ENCODE data around the gene HRG.

HRG gene

DNA sequence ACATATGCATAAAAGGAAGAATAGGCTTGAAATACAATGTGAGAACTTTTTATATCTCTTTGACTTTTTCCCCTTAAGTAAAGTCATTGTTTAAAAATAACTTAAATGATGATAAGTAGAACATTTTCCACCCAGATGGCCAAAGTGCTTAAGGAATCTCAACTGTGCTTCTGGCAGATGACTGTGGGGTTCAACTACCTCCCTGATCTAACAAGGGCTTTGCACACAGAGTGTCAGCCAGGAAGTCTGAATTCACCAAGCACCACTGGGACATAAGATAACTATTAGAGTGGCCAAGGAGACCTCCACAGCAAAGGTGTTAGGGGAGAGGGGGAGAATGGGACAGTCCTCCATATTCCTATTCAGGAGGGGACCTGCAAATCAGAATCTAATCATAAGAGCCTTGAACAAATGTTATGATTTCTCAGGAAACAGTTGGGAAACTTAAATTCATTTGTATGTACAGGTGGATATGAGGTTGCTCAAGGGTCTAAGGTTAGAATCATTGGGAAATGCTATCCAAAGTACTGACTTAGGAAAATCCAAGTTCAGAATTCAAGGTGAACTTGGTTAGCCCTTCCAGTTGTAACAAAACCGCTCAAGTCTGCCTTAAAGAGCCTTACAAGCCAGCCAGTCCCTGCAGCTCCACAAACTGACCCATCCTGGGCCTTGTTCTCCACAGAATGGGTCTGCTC is 25.9 kb upstream of the HRG start, which contains the start of gene FETUB:
TSS of gene FETUB (plus strand) at position 622 of the 695 bp plus-strand sequence. CDS start at position 684, 62 bp downstream.
- DNase-seq: no peak

DNA sequence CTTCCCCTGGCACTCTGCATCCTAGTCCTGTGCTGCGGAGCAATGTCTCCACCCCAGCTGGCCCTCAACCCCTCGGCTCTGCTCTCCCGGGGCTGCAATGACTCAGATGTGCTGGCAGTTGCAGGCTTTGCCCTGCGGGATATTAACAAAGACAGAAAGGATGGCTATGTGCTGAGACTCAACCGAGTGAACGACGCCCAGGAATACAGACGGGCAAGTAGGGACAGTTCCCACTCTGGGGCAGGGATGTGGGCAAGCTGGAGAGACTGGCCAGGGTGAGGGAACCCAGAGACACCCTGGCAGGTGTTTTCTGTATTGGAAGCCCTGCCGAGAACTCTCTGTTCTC is 25.4 kb upstream of the HRG start:
- DNase-seq: no peak

DNA sequence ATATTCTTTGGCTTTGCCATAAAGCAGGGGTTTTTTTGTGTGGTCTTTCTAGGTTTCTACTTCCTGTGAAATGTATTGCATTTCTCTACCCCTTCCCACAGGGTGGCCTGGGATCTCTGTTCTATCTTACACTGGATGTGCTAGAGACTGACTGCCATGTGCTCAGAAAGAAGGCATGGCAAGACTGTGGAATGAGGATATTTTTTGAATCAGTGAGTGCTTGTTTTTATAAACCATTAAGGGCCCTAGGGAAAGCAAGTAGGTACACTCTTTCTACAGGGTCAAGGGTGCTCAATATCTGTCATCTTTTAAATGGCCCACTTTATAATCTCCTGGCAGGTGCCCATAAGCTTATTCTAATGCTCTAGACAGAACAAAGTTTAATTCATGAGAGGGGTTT is 24.9 kb upstream of the HRG start:
- DNase-seq: no peak

DNA sequence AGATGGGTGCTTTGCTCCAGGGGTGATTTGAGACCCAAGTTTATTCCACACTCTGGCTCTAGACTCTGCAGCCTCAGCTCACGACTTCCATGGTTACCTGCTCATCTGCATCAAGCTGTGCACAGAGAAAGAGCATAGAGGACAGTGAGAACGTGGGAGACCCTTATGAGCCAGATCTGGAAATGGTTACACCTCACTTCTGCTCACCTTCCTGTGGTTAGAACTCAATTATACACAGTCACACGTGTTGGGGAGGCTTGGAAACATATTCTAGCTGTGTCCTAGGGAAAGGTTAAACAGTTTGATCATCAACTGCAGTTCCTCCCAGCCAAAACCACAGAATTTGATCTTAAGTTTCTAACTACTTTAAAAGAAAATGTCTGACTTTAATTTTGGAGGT is 23.8 kb upstream of the HRG start:
- no peak for DNase-seq

DNA sequence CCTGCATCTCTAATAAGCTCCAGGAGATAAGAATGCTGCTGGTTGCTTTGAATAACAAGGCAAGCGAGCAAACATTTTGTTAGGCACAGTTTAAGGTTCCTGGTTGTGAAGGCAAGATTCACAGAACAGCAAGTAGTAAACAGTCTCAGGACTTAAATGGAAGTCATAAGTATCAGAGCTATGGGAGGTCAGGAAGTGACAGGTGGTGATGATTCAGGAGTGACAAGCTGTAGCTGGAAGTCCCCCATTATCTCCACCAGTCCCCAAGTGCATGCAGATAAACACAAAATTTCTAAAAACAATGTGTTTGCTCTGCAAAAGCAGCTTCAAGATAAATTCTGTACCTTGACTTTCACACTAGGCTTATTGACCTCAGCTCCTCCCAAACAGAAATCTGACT is 22.3 kb upstream of the HRG start:
- DNase-seq: no peak

DNA sequence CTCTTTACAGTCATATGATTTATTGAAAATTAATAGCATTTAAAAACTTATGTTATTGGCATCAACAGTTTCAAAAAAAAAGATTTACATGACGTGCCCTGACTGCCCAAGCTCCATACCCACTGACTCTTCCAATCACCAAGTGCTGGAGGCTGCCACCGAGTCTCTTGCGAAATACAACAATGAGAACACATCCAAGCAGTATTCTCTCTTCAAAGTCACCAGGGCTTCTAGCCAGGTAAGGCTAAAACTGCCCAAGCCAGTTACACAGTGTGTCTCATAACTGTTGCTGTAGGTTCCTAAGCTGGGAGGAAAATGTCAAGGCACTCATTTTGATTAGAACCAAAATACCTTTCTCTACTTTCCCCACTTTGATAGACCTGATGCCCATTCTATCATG is 21.1 kb upstream of the HRG start:
- no peak for DNase-seq

DNA sequence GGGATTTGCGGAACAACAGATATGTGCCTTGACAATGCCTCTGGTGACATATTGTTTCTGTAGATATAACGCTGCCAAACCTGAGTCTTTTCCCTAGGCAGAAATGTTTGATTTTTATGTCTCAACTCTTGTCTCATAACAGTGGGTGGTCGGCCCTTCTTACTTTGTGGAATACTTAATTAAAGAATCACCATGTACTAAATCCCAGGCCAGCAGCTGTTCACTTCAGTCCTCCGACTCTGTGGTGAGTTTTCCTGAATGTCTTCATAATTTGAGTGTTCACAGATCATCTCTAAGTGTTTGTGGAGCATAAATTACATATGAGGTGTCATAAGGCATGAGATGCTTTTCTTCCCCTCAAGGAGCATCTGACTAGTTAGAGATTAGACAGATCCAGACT is 19.7 kb upstream of the HRG start:
- no peak for DNase-seq

DNA sequence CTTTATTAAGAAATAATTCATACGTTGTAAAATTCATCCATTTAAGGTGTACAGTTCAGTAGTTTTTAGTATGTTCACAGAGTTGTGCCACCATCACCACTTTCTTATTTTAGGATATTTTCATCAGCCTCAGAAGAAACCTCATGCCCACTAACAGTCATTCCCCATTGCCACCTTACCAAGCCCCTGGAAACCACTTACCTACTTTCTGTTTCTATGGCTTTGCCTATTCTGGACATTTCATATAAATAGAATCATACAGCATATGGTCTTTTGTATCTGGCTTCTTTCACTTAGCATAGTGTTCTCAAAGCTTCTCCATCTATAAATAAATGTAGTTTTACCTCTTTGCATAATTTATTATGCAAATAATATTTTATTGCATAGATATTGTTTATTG is 19.0 kb upstream of the HRG start:
- DNase-seq: no peak

DNA sequence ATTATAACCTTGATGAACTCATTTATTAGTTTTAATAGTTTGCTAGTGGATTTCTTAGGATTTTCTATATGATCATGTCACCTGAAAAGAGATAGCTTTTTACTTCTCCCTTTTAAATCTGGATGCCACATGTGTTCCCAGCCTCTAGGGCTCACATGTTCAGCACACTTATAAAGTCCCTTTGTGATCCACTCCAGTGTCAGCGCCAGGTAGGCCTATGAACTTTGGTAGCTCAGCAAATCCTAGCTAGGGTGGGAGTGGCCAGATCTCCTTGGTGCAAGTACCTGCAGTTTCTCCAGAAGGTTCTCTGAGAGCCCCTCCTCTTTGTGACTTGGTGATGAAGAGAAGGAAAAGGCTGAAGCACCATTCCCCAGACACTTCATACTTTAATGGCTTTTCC is 17.0 kb upstream of the HRG start:
- DNase-seq: no peak

DNA sequence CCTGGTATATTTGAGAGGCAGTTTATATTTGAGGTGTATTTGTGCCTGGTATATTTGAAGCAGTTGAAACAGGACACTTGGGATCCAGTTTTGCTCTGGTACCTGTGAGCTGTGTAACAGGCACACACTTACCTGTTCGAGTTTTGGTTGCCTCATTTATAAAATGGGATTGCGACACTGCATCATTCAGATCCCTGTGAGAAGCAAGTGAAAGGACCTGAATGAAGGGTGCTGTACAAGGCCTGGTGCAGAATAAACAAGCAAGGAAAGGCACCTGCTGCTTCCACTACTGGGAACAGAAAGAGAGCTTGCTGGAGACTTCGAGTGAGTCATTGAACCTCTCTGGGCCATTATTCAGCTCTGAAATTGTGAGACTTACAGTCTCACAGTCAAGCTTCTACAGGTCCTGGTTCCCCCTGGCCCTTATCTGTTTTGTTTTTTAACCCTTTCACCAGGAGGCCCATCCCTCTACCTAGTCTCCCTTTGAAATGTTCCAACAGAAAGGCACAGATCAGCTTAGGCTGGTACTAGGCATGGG is 14.1 kb upstream of the HRG start:
- no peak for DNase-seq

DNA sequence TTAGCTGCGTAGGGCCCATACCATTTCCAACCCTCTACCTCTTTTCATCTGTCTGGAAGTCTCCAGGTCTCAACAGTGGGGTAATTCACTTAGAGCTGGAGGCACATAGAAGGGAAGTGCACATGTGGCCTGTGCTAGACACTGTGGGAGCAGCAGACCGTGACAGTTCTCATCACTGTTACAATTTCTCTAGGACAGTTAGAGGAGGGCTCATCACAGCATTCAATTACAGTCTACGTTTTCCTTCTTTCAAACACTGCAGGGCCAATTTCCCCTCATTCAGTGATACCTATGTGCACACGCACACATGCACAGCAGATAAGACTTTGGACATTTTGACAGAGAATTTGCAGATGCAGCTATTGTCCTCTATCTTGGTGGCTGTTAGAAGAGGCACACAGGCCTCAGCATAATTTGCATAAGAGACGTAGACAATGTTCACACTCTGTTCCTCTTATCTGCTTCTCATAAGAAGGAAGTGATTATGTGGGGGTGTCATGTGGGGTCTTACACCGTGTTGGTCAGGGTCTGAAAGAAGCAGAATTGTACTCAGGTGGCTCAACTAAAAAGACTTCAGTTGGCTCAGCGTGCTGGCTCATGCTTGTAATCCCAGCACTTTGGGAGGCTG is 12.6 kb upstream of the HRG start:
- DNase-seq: no peak

DNA sequence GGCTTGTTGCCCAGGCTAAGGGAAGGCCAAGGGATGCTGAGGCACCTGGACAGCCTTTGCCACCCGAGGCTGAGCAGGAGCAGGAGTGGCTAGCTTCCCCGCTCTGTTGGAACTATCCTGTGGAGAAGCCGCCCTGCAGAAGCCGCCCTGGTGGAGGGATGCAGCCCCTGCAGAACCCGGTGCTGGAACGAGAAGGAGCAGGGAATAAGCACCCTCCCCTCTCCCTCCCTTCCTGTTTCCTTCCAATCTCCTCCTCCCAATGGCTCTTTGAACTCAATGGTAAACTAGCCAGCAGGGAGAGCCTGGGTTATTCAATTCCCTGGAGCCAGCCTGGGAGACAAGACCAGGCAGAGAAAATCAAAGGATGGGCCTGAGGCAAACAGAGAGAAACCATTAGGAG is 11.8 kb upstream of the HRG start:
- DNase-seq: no peak

DNA sequence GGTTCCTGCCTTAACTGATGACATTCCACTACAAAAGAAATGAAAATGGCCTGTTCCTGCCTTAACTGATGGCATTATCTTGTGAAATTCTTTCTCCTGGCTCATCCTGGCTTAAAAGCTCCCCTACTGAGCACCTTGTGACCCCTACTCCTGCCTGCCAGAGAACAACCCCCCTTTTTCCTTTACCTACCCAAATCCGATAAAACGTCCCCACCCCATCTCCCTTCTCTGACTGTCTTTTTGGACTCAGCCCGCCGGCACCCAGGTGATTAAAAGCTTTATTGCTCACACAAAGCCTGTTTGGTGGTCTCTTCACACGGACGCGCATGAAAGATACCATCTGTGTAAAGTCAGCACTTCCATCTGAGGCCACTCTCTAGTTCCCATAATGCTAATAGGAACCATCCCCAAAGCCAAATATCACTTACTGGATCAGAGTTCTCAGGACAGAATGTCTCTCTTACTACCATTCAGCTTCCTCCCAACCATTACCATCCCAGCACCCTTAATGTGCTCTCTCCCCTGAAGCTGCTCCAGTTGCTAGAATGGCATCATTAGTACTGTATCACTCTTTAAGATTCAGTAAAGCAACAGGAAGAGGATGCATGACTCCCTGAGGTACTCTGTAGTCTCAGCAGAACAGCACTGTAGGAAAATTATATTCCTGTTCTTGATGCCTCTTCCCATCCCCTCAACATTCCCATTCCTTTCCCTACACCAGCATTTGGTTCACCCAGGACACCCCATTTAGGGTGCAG is 2.3 kb upstream of the HRG start:
- DNase-seq: no peak

DNA sequence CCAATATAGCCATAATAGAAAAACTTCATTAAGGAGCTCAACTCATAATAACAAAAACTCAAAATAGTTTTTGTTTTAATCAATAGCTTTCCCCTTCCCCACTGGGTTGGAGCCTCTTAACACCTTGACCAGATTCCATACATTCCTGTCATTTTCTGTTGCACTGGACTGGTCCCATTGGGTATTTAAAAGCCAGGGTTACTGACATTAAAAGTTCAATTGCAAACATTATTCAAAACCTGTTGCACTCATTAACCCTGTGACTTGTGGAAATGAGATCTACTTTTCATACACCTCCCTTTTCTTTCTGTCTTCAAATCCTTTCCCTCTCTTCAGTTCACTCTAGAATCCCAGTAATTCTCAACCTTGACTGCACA is 1.7 kb upstream of the HRG start:
- DNase-seq: no peak

DNA sequence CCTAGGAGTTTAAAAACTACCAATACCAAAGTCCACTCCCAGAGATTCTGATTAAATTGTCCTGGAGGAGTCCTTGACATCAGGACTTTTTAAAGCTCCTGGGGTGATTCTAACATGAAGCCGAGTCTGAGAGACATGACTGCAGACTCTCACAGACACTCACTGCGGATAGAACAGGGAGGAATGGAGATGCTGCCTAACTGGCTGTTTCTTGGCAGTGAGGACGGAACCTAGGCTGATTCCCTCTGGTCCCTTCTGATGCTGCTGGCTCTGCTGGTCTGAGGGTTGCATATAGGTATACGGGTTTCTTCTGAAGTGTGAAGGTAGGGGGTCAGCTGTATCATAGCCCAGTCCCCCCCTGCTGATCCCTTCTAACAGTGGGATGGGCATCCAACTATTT is 1.3 kb upstream of the HRG start:
- DNase-seq: no peak

DNA sequence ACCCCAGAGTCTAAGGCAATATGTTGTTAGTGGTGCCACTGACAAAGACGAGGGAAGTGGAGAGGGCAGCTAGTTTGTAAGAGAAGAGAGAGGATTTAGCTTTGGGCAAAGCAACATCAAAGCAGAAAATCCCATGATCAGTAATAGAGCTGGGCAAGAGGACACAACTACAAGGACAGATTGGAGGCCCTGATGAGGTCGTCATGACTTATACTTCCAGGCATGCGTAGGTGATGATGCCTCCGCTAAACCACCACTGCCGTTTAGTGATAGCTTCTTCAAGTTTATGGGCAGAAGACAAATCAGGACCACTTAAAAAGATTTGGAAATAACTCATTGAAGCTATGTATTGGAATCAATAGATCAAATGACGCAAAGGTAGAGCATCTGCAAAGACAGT is 2.6 kb downstream of the HRG start:
- no peak for DNase-seq

DNA sequence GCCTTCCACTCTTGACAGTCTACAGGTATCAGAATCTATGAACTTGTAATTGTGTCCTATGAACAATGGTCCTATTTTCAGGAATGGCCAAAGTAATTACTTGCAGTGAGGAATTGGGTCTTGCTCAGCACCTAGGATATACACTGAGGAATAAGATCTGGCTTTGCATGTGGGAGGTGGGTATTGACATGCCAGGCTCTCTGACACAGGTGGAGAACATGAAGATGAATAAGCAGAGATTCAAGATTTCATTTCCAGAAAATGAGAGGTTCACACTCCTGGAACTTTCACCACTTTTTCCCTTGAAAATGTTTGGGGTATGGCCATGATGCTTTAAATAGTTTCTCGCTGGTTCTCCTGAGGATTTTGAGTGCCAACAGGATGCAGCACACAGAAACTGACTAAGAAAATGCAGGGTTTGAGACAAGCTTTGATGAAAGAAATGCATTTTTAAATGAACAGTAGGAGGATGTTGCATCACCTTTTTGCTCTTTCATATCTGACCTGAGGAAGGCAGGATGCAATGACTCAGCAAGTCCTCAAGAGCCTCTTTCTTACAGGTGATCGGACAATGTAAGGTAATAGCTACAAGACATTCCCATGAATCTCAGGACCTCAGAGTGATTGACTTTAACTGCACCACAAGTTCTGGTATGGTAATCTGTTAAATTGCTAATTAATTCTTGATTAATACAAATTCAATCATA is 3.7 kb downstream of the HRG start:
- DNase-seq: no peak

DNA sequence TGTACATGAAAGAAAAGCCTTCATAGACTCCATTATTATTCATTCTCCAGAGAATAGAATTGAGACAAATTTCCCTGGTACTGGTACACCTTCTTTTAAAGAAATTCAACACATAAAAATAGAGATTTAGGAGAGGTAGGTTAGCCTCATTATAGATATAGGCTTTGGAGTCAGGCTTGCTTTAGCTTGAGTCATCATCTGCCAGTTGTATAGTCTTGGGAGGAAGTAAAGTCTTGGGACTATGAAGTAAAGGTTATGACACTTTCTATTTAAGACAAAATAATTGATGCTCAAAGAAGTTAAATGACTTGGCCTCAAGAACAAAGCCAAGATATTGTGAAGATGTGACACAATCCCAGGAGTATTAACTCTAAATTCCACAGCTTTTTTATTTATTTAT is 4.3 kb downstream of the HRG start:
- DNase-seq: no peak

DNA sequence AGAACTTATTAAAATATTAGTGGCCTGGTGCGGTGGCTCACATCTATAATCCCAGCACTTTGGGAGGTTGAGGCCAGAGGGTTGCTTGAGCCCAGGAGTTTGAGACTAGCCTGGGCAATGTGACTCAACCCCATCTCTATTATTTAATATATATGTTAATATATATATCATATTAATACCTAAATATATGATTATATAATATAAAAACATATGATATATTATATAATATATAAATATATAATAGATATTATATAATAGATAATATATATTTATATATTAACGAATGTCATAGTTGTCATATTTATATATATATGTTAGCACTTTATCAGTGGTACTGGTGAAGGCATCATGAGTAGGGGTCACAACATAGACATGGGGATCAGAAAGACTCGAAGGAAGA is 5.2 kb downstream of the HRG start:
- no peak for DNase-seq

DNA sequence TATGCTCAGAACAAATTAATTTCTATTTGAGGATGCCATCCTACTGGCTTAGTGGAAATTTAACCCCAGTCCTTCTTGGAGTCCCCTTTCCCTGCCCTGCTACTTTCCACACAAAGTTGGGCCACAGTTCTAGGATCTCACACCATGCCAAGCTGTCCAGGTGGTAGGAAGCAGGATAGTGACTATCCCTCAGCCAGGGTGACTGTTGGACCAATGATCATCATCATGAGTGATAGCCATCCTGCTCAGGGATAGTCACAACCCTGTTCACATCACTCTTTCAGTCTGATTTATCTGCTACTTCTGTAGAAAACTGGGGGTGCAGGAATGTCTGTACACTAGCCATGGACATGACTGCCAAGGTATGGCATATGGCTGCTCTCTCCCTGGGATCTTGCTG is 12.8 kb downstream of the HRG start:
- DNase-seq: no peak

DNA sequence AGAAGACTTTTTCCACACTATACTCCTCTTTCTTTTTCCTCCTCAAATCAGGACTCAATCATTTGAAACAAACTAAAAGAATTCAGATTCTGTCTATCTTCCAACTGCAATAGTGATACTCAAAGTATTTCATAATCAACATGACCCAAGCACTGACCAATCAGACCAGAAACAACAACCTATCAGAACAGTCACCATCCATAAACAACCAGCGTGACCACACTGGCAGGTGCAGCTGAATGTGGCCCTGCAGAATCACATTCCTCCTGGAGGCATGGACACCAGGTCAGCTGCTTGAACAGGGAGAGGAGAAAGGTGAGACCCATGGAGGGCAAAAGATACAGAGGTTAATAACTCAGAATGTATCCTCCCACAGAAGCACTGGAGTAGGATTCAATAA is 13.3 kb downstream of the HRG start:
- DNase-seq: no peak

DNA sequence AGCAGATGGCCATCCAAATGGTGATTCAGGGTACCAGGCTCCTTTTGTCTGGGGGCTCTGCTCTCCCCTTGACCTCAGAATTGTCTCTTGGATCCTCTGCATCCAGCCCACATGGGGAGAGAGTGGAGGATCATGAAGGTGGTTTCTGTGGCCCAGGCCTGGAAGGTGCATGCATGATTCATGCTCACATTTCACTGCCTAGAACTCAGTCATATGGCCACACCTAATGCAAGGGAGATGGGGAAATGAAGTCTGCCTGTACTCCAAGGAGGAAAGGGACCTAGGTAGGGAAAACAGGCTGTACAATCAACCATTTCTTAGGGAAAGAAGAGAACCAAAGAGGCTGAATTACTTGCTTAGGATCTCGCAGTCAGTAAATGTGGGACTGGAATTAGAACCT is 15.1 kb downstream of the HRG start:
- no peak for DNase-seq

DNA sequence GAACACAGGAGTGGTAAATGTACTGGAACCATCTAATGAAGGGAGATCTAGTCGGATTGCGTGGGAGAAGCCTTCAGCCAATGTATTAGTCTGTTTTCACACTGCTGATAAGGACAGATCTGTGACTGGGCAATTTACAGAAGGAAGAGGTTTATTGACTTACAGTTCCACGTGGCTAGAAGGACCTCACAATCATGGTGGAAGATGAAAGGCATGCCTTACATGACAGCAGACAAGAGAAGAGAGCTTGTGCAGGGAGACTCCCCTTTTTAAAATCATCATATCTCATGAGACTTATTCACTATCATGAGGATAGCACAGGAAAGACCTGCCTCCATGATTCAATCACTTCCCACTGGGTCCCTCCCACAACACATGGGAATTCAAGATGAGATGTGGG is 17.0 kb downstream of the HRG start:
- no peak for DNase-seq

DNA sequence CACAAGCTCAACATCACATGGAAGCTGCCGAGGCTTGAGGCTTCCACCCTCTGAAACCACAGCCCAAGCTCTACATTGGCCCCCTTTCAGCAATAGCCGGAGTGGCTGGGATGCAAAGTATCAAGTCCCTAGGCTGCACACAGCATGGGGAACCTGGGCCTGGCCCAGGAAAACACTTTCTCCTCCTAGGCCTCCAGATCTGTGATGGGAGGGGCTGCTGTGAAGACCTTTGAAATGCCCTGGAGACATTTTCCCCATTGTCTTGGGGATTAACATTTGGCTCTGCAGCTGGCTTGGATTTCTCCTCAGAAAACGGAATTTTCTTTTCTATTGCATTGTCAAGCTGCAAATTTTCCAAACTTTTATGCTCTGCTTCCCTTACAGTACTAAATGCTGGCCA is 18.2 kb downstream of the HRG start:
- no peak for DNase-seq
